ENCODE results near the gene CELA3A. TPM values are rescaled to one million over a fixed set of nuclear protein-coding genes. Genes with fewer than 3 reads are reported as not detected.
A peak's percentile ranks its signal among the peaks of the same experiment; 100 is the strongest.

The CELA3A gene
- total and polyA plus RNA-seq, 2 of the 8 experiments (the other 6 are each of a cell fraction or from before 2014, with no cell fraction given), result not detected

- TF ChIP-seq EP300 (IDR thresholded peaks at IDR 0.05; ENCODE audit: borderline replicate concordance in 1 of 2, low read depth in 2 of 2, low read length in 2 of 2), result no peak
- TF ChIP-seq ZNF274 (IDR thresholded peaks at IDR 0.05; ENCODE audit: borderline replicate concordance, extremely low read depth, low read length), result no peak
- TF ChIP-seq CTBP2 (IDR thresholded peaks at IDR 0.05; ENCODE audit: borderline replicate concordance, insufficient read depth, insufficient read length, low read length), result no peak
- TF ChIP-seq HDAC2 (IDR thresholded peaks at IDR 0.05; ENCODE audit: borderline replicate concordance in 1 of 2, low read depth in 2 of 2, low read length in 2 of 2), result no peak
- TF ChIP-seq, protein P1, sequence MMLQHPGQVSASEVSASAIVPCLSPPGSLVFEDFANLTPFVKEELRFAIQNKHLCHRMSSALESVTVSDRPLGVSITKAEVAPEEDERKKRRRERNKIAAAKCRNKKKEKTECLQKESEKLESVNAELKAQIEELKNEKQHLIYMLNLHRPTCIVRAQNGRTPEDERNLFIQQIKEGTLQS (IDR thresholded peaks at IDR 0.05; ENCODE audit: insufficient read depth, low read depth, low read length), result no peak
- no peak for TF ChIP-seq YY1 (IDR thresholded peaks at IDR 0.05; ENCODE audit: low read depth, low read length)
- TF ChIP-seq SP2 (IDR thresholded peaks at IDR 0.05; ENCODE audit: low read length), result no peak
- no peak for TF ChIP-seq HDAC6 (IDR thresholded peaks at IDR 0.05; ENCODE audit: low read depth, low read length)
- TF ChIP-seq RXRA (IDR thresholded peaks at IDR 0.05; ENCODE audit: insufficient read depth, low read depth, low read length), result no peak
- no peak for TF ChIP-seq EZH2 (IDR thresholded peaks at IDR 0.05; ENCODE audit: low read depth, low read length, severe bottlenecking)
- no peak for TF ChIP-seq SIRT6 (IDR thresholded peaks at IDR 0.05; ENCODE audit: low read length)
- TF ChIP-seq CHD2 (IDR thresholded peaks at IDR 0.05; ENCODE audit: low read length), result no peak
- no peak for TF ChIP-seq SAP30 (IDR thresholded peaks at IDR 0.05; ENCODE audit: insufficient read depth, insufficient replicate concordance, low read length)
- TF ChIP-seq POLR2AphosphoS5 (IDR thresholded peaks at IDR 0.05; ENCODE audit: low read depth, low read length), result no peak
- no peak for TF ChIP-seq MAFK (IDR thresholded peaks at IDR 0.05; ENCODE audit: low read depth, low read length)
- no peak for TF ChIP-seq RFX5 (IDR thresholded peaks at IDR 0.05; ENCODE audit: borderline replicate concordance, low read depth, low read length)
- no peak for TF ChIP-seq KDM5A (IDR thresholded peaks at IDR 0.05; ENCODE audit: low read length)
- TF ChIP-seq TBP (IDR thresholded peaks at IDR 0.05; ENCODE audit: low read depth, low read length), result no peak
- no peak for TF ChIP-seq BACH1 (IDR thresholded peaks at IDR 0.05; ENCODE audit: low read length)
- peak in 1 of 2 experiments; percentile 51; a peak in 1 of 3 replicates for TF ChIP-seq POLR2A (IDR thresholded peaks at IDR 0.05; ENCODE audit: control extremely low read depth in 1 of 2, low read depth in 2 of 2, low read length in 2 of 2)
- no peak for TF ChIP-seq GABPA (IDR thresholded peaks at IDR 0.05; ENCODE audit: borderline replicate concordance, insufficient read depth, low read length)
- peak; percentile 22; the same call in 1 of the 2 replicates for TF ChIP-seq CREB1 (IDR thresholded peaks at IDR 0.05)
- no peak for TF ChIP-seq BCL11A (IDR thresholded peaks at IDR 0.05; ENCODE audit: low read depth in 2 of 2, low read length in 2 of 2)
- peak; percentile 24 for TF ChIP-seq KDM4A (IDR thresholded peaks at IDR 0.05; ENCODE audit: low read depth, low read length, severe bottlenecking)
Measured at GRCh38 chr1:22053017-22053860, 51.8 kb downstream of the CELA3A start (continued).
